ENCODE measurements around the gene VCAN. TPM values are rescaled to one million over a fixed set of nuclear protein-coding genes. Genes with fewer than 3 reads are reported as not detected.

Gene VCAN
- total and polyA plus RNA-seq, 2 of the 4 experiments (the other 2 are of a cell fraction) = 45.3 to 158 TPM

- WGBS, 2 experiments (ENCODE audit: extremely low coverage in 2 of 2, insufficient read length in 1 of 2) = no CpG with 5 or more reads among the region's 1 CpG
- no peak overlapping the region for H3K56ac ChIP-seq (ENCODE audit: extremely low read depth, insufficient read depth, low read length)
- no peak overlapping the region for H2AK9ac ChIP-seq (replicated peaks; ENCODE audit: low read depth, low read length, poor library complexity)
- no peak overlapping the region for H4K8ac ChIP-seq (ENCODE audit: low read depth in 2 of 2, low read length in 2 of 2)
- H2BK120ac ChIP-seq (ENCODE audit: low read depth, low read length) = no peak overlapping the region
- no peak for DNase-seq
- H4K20me1 ChIP-seq (ENCODE audit: insufficient read depth, low read length) = no peaks in the 10 kb centered on the region
- peaks cover 8% of the 10 kb centered on the region; the same call in 1 of the 2 replicates for H3K36me3 ChIP-seq (ENCODE audit: control insufficient read depth, insufficient read depth, low read length)
- H3K4ac ChIP-seq (ENCODE audit: low read depth, low read length) = no peak overlapping the region
- H3K9me3 ChIP-seq (ENCODE audit: control insufficient read depth, insufficient read depth, low read length) = no peaks in the 10 kb centered on the region
- no peak for TF ChIP-seq USF2 (IDR thresholded peaks at IDR 0.05; ENCODE audit: low read depth, low read length)
- no peak for TF ChIP-seq MAZ (IDR thresholded peaks at IDR 0.05; ENCODE audit: borderline replicate concordance, low read depth, low read length)
- TF ChIP-seq RCOR1 (IDR thresholded peaks at IDR 0.05; ENCODE audit: insufficient replicate concordance, low read length) = no peak
- no peak for TF ChIP-seq MAFK (IDR thresholded peaks at IDR 0.05; ENCODE audit: low read depth, low read length)
- TF ChIP-seq, protein P1, sequence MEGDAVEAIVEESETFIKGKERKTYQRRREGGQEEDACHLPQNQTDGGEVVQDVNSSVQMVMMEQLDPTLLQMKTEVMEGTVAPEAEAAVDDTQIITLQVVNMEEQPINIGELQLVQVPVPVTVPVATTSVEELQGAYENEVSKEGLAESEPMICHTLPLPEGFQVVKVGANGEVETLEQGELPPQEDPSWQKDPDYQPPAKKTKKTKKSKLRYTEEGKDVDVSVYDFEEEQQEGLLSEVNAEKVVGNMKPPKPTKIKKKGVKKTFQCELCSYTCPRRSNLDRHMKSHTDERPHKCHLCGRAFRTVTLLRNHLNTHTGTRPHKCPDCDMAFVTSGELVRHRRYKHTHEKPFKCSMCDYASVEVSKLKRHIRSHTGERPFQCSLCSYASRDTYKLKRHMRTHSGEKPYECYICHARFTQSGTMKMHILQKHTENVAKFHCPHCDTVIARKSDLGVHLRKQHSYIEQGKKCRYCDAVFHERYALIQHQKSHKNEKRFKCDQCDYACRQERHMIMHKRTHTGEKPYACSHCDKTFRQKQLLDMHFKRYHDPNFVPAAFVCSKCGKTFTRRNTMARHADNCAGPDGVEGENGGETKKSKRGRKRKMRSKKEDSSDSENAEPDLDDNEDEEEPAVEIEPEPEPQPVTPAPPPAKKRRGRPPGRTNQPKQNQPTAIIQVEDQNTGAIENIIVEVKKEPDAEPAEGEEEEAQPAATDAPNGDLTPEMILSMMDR (conservative IDR thresholded peaks at IDR 0.05; ENCODE audit: low read depth, low read length) = no peak
- TF ChIP-seq RAD21 (IDR thresholded peaks at IDR 0.05; ENCODE audit: low read length) = no peak
- TF ChIP-seq CEBPB (IDR thresholded peaks at IDR 0.05; ENCODE audit: low read depth, low read length) = no peak
- TF ChIP-seq BHLHE40 (IDR thresholded peaks at IDR 0.05; ENCODE audit: low read depth, low read length) = no peak
- no peak for TF ChIP-seq POLR2A (IDR thresholded peaks at IDR 0.05; ENCODE audit: low read depth, low read length)
- TF ChIP-seq RFX5 (IDR thresholded peaks at IDR 0.05; ENCODE audit: low read depth, low read length) = no peak
- TF ChIP-seq, protein P2, sequence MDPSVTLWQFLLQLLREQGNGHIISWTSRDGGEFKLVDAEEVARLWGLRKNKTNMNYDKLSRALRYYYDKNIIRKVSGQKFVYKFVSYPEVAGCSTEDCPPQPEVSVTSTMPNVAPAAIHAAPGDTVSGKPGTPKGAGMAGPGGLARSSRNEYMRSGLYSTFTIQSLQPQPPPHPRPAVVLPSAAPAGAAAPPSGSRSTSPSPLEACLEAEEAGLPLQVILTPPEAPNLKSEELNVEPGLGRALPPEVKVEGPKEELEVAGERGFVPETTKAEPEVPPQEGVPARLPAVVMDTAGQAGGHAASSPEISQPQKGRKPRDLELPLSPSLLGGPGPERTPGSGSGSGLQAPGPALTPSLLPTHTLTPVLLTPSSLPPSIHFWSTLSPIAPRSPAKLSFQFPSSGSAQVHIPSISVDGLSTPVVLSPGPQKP (IDR thresholded peaks at IDR 0.05; ENCODE audit: borderline replicate concordance, low read depth, low read length) = no peak
- H3K9ac ChIP-seq (ENCODE audit: low read depth, low read length) = no peak overlapping the region
- in situ Hi-C loops (cut with MboI; ENCODE audit: low sequenced_read_pairs) (no loop called here), dilution Hi-C loops (cut with HindIII; ENCODE audit: low sequenced_read_pairs, unreplicated experiment) (no loop called here), intact Hi-C loops (cut with micrococcal nuclease) (no loop called here)
- 0 out of 2 replicates have a peak, but pooled peaks cover 4% of the 10 kb centered on the region for H3K9me1 ChIP-seq (ENCODE audit: insufficient read depth, low read length)
- H2BK5ac ChIP-seq (ENCODE audit: low read depth, low read length, poor library complexity, severe bottlenecking) = no peak overlapping the region
- no peaks in the 10 kb centered on the region for H3K4me1 ChIP-seq (ENCODE audit: control insufficient read depth, insufficient read depth, low read length)
- no TSS peak for BruUV-seq (replicated peaks)
- H3K4me3 ChIP-seq (ENCODE audit: insufficient read depth, low read depth, low read length) = no peak overlapping the region
- ChIA-PET POLR2A (ENCODE audit: unreplicated experiment) (no interaction called here), CTCF (interaction anchor here (0.9 kb wide), 1 partner anchor 84 kb away, joined by 3 read pairs; no protein-coding TSS in a partner anchor)
- no peak overlapping the region for H2AFZ ChIP-seq (replicated peaks; ENCODE audit: low read length, poor library complexity)
- no peak overlapping the region for H3K27ac ChIP-seq (ENCODE audit: insufficient read depth, low read length)
- no peak overlapping the region for H2BK20ac ChIP-seq (ENCODE audit: low read depth, low read length)
- H4K91ac ChIP-seq (ENCODE audit: insufficient read depth, low read depth, low read length) = no peak overlapping the region
- H2BK15ac ChIP-seq (ENCODE audit: low read depth, low read length) = no peak overlapping the region
- no peaks in the 10 kb centered on the region for H3K27me3 ChIP-seq (ENCODE audit: control insufficient read depth, insufficient read depth, low read length)
- H3K23ac ChIP-seq (ENCODE audit: low read depth, low read length) = no peak overlapping the region
- peaks cover 7 to 21% of the 10 kb centered on the region in 2 experiments; a peak in 3 of 4 replicates for H3K79me1 ChIP-seq (ENCODE audit: low read depth in 1 of 2, low read length in 2 of 2)
- no peak overlapping the region for H3K14ac ChIP-seq (replicated peaks; ENCODE audit: low read depth, low read length)
- no peak overlapping the region for H2AK5ac ChIP-seq (ENCODE audit: low read depth, low read length)
- H4K5ac ChIP-seq (ENCODE audit: low read depth, low read length) = no peak overlapping the region
- H3K18ac ChIP-seq (ENCODE audit: low read depth, low read length) = no peak overlapping the region
- no peak for ATAC-seq (ENCODE audit: low read depth)
- no peak overlapping the region for H3K4me2 ChIP-seq (ENCODE audit: low read depth, low read length)
These were observed 52.4 kb downstream of the VCAN start for GRCh38 chr5:83523929-83524328.

All from IMR-90 (cell line).